Gastroesophageal sphincter (tissue), 4 donors: Measurements from ENCODE around the gene C3orf18. TPM values are rescaled to one million over a fixed set of nuclear protein-coding genes. Genes with fewer than 3 reads are reported as not detected.
A peak's percentile ranks its signal among the peaks of the same experiment; 100 is the strongest.

Experiments used
- ATAC-seq: fragments of 150-250 bp; one replicate; pipeline ENCODE4 v1.9.1; 2016; ENCODE audit warnings: mild to moderate bottlenecking, moderate library complexity
- H3K27ac ChIP-seq, 4 donors: fragments of 200-600 bp; sonication (generic) in 3 of 4; 1 replicate in 3 of 4; 2 replicates in 1 of 4; pipeline ENCODE4 v1.5.1; 2016 to 2019
- H3K27me3 ChIP-seq: fragments of 200-600 bp; sonication (generic); one replicate; pipeline ENCODE4 v1.5.1; 2019
- H3K36me3 ChIP-seq, 2 donors: fragments of 200-600 bp; sonication (generic); one replicate each; pipeline ENCODE4 v1.5.1; 2019; ENCODE audit warnings: control low read depth in 1 of 2
- H3K4me1 ChIP-seq, 3 donors: fragments of 200-600 bp; sonication (generic); 1 replicate in 2 of 3; 2 replicates in 1 of 3; pipeline ENCODE4 v1.5.1; 2016 to 2019; ENCODE audit warnings: control low read depth in 2 of 3
- H3K4me3 ChIP-seq, 2 donors: fragments of 200-600 bp; sonication (generic); one replicate each; pipeline ENCODE4 v1.5.1; 2019; ENCODE audit warnings: mild to moderate bottlenecking in 1 of 2, moderate library complexity in 1 of 2
- H3K9me3 ChIP-seq, 3 donors: fragments of 200-600 bp; sonication (generic); one replicate each; pipeline ENCODE4 v1.5.1; 2017 to 2019; ENCODE audit warnings: control low read depth in 2 of 3
- CTCF ChIP-seq, 4 experiments: fragments of 200-600 bp in 2 of 4; fragments of 450-650 bp in 2 of 4; sonication (generic) in 1 of 4; IDR thresholded peaks; one replicate each; pipeline ENCODE4 v1.5.1; 2017 to 2019; ENCODE audit warnings: antibody characterized with exemption in 4 of 4, mild to moderate bottlenecking in 2 of 4, moderate library complexity in 2 of 4
- EP300 ChIP-seq: sonication (generic); formaldehyde crosslinking; IDR thresholded peaks from one replicate; pipeline ENCODE4 v1.6.1; 2017; ENCODE audit warnings: antibody characterized with exemption, mild to moderate bottlenecking
- POLR2A ChIP-seq, 2 donors: fragments of 450-650 bp; IDR thresholded peaks; one replicate each; pipeline ENCODE4 v1.6.1; 2017; ENCODE audit warnings: antibody characterized with exemption in 2 of 2, mild to moderate bottlenecking in 2 of 2, moderate library complexity in 1 of 2
- POLR2AphosphoS5 ChIP-seq: sonication (generic); formaldehyde crosslinking; IDR thresholded peaks from one replicate; pipeline ENCODE4 v1.6.1; 2017; ENCODE audit warnings: antibody characterized with exemption
- WGBS, 2 donors: methylation state at CpG; one replicate each; pipeline ENCODE4 v1.1.5; 2018; ENCODE audit warnings: low coverage in 1 of 2; 5-methylcytosine and 5-hydroxymethylcytosine counted together
- total RNA-seq, 4 donors: library from RNA; depleted of rRNA; stranded (reverse); fragments of >200 nt; gene quantifications; one replicate each; pipeline ENCODE4 v1.1.0, GENCODE V29; 2016

The C3orf18 gene
- total RNA-seq, 4 donors from 2014 or later = 9.7 to 42.8 (median 25.3) TPM

GRCh38 chr3:50607271-50608091 is 39.9 kb upstream of the C3orf18 start:
- Histone ChIP-seq H3K9me3 (no peaks in the 10 kb centered on the region), H3K36me3 (peaks cover 0 to 45% of the 10 kb centered on the region in 2 donors), H3K4me3 (no peak overlapping the region), H3K27me3 (no peaks in the 10 kb centered on the region), H3K4me1 (peaks cover 0 to 95% (median 30%) of the 10 kb centered on the region in 3 donors), H3K27ac (peak overlapping the region in 1 of 4 donors; percentile 2)
- 67% methylated on average over 3 of the region's 29 CpGs; no CpG with 5 or more reads in 1 of the 2 donors for WGBS, 2 donors
- no peak for TF ChIP-seq POLR2AphosphoS5
- no peak for TF ChIP-seq EP300
- TF ChIP-seq POLR2A (IDR thresholded peaks at IDR 0.05) = no peak
- TF ChIP-seq CTCF (IDR thresholded peaks at IDR 0.05) = no peak
- no peak for ATAC-seq

- WGBS, 2 donors = 56% methylated on average over 3 of the region's 6 CpGs; no CpG with 5 or more reads in 1 of the 2 donors
- no peaks in the 10 kb centered on the region for H3K9me3 ChIP-seq
- no peak for ATAC-seq
- no peaks in the 10 kb centered on the region for H3K27me3 ChIP-seq
- peak overlapping the region in 2 of 4 donors; percentile 19 to 96 for H3K27ac ChIP-seq
- peaks cover 3 to 99% (median 36%) of the 10 kb centered on the region in 3 donors for H3K4me1 ChIP-seq
- TF ChIP-seq POLR2A (IDR thresholded peaks at IDR 0.05) = no peak
- no peak for TF ChIP-seq CTCF (IDR thresholded peaks at IDR 0.05)
- no peak for TF ChIP-seq EP300
- no peak for TF ChIP-seq POLR2AphosphoS5
- peaks cover 0 to 45% of the 10 kb centered on the region in 2 donors for H3K36me3 ChIP-seq
- H3K4me3 ChIP-seq = no peak overlapping the region
Observed at GRCh38 chr3:50606596-50606995, 39.0 kb upstream of the C3orf18 start.

- WGBS, 2 donors = 65 to 66% methylated on average over 3 to 5 of the region's 5 CpGs
- H3K36me3 ChIP-seq = peaks cover 0 to 45% of the 10 kb centered on the region in 2 donors
- H3K4me1 ChIP-seq = peaks cover 6 to 100% (median 38%) of the 10 kb centered on the region in 3 donors
- H3K27me3 ChIP-seq = no peaks in the 10 kb centered on the region
- TF ChIP-seq EP300 = no peak
- no peak for TF ChIP-seq CTCF (IDR thresholded peaks at IDR 0.05)
- no peak for TF ChIP-seq POLR2A (IDR thresholded peaks at IDR 0.05)
- no peak for TF ChIP-seq POLR2AphosphoS5
- no peaks in the 10 kb centered on the region for H3K9me3 ChIP-seq
- H3K4me3 ChIP-seq = no peak overlapping the region
- no peak for ATAC-seq
- peak overlapping the region in 3 of 4 donors; percentile 37 to 96 (median 96) for H3K27ac ChIP-seq
Observed at GRCh38 chr3:50605901-50606326, 38.4 kb upstream of the C3orf18 start.

GRCh38 chr3:50604628-50605588 is 37.4 kb upstream of the C3orf18 start:
- Histone ChIP-seq H3K4me3 (no peak overlapping the region), H3K4me1 (peaks cover 11 to 100% (median 38%) of the 10 kb centered on the region in 3 donors), H3K36me3 (peaks cover 0 to 45% of the 10 kb centered on the region in 2 donors), H3K9me3 (no peaks in the 10 kb centered on the region), H3K27me3 (no peaks in the 10 kb centered on the region), H3K27ac (peak overlapping the region in 3 of 4 donors; percentile 37 to 96 (median 96))
- 43 to 69% methylated on average over 6 to 7 of the region's 14 CpGs for WGBS, 2 donors
- no peak for ATAC-seq
- TF ChIP-seq POLR2A (IDR thresholded peaks at IDR 0.05) = no peak
- peak; percentile 50 for TF ChIP-seq POLR2AphosphoS5

- peaks cover 0 to 45% of the 10 kb centered on the region in 2 donors for H3K36me3 ChIP-seq
- 50 to 60% methylated on average over 1 to 2 of the region's 5 CpGs for WGBS, 2 donors
- TF ChIP-seq POLR2A (IDR thresholded peaks at IDR 0.05) (no peak), CTCF (IDR thresholded peaks at IDR 0.05) (no peak), POLR2AphosphoS5 (no peak)
- H3K4me3 ChIP-seq = no peak overlapping the region
- H3K27me3 ChIP-seq = no peaks in the 10 kb centered on the region
- H3K9me3 ChIP-seq = no peaks in the 10 kb centered on the region
- peak overlapping the region in 3 of 4 donors; percentile 37 to 96 (median 96) for H3K27ac ChIP-seq
- no peak for ATAC-seq
- peaks cover 11 to 100% (median 31%) of the 10 kb centered on the region in 3 donors for H3K4me1 ChIP-seq
Observed at GRCh38 chr3:50604110-50604621, 36.6 kb upstream of the C3orf18 start.
